HG02642 (cell line): ENCODE results near the gene CLSTN1.

ENCODE experiments used
- ATAC-seq: cut with Tn5 transposase; IDR thresholded peaks from one replicate; pipeline ENCODE4 v1.9.1; 2021; ENCODE audit warnings: mild to moderate bottlenecking; ENCODE audit not compliant: unreplicated experiment, poor library complexity

Gene CLSTN1

GRCh38 chr1:9691691-9692090 is 132.1 kb downstream of the CLSTN1 start:
- ATAC-seq: no peak

GRCh38 chr1:9691108-9691445 is 132.7 kb downstream of the CLSTN1 start:
- ATAC-seq: no peak

DNA sequence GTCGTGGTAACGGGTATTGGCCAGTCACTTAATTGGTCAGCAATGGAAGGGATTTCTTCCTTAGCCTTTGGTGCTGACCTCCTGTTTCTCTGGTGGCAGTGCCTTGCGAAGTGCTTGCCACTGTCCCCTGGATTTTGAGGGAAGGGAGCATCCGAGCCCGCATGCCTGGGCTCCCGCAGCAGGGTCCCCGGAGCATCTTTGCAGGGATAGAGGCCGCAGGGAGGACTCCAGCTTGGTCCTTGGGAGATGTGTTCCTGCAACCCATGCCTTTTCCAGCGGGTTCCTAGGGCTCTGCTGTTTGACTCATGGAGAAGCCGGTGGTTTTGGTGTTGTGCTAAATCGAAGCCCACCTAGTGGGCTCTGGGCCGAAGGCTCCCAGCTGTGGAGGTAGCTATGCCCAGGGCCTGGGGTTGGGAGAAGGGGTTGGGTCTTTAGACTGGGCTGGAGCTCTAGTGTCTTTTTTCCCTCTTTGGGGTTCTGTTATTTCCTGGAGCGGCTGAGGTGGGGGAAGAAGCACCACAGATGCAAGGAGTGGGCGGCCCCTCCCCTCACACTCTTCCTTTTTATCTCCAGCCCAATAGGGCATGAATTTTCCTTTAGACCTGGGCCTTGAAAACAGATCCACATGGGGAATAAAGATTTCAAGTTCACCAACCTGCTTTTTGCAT is 133.2 kb downstream of the CLSTN1 start:
- ATAC-seq: no peak

DNA sequence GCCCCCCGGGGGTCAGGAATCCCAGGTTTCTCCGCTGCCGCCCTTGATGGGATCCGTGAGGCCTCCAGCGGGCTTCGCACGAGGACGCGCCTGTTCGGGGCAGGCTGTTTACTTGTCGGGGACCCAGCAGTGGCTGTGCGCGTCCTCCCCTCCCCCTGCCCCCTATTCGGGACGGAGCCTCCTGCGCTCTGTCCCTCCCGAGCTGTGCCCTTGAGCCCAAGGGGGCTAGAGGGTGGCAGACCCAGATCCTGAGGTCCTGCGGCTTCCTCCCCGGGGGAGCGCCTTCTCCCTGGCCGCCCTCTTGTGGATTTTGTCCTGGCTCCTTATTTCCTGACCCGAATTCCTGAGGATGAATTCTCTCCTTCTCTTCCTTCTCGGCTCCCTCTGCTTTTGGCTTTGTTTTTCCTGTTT is 133.8 kb downstream of the CLSTN1 start:
- no peak for ATAC-seq

DNA sequence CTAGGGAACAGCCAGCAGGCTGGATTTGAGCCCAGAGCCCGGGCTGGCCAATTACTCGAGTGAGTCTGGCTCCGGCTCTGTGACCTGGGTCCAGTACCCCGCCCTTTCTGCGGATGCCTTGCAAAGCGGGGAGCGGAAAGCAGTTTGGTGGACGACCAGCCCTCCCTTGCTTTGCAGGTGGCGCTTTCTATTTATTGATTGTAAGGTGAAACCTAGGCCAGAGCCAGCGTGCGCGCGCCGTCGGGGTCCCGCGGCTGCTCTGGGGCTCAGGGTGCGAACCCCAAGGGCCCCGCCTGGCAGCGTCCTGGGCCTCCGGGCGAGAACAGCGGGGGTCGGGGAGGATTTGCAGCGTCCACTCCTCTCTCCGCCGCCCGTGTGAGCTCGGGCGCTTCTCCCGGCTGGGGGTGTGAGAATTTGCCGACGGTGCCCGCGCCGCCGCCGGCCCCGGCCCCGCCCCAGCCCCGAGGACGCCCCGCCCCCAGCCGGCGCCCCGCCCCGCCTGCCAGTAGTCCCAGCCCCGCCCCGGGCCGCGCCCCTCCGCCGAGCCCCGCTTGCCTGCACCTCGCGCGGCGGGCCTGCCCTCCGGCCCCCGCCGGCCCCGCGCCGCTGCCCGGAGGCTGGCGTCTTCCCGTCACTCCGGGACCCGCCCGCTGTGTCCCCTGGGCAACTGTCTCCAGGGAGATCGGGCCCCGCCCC is 134.6 kb downstream of the CLSTN1 start:
- ATAC-seq: peak; percentile 71

DNA sequence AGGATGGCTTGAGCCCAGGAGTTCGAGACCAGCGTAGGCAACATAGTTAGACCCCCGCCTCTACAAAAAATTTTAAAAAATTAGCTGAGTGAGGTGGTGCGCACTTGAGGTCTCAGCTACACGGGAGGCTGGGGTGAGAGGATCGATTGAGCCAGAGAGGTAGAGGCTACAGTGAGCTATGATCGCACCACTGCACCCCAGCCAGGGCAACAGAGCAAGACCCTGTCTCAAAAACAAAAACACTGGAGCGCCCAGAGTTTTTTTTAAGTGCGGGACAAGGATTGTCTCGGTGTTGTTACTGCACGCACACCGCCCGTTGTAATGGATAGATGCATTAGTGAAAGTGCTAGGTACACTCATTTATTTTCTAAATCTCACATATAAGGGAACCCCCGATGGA is 135.2 kb downstream of the CLSTN1 start:
- no peak for ATAC-seq

- no peak for ATAC-seq
These were observed 135.7 kb downstream of the CLSTN1 start for GRCh38 chr1:9687874-9688582.

GRCh38 chr1:9687120-9687873 is 136.5 kb downstream of the CLSTN1 start:
- no peak for ATAC-seq

DNA sequence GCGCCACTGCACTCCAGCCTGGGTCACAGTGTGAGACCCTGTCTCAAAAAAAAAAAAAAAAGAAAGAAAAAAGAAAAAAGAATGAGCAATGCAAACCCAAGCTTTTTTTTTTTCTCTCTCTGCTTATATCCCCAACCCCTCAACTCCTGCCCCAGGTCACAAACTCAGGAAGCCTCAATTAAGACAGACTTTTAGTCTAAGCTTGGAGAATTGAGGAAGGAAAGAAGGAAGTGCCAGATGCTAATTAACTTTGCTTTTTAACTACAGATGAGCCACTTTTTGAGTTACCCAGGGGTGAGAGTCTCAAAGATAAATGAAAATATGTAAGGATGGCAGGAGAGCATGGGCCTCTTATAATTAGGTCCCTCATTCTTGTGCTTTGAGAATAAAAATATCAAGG is 139.0 kb downstream of the CLSTN1 start:
- ATAC-seq: no peak

DNA sequence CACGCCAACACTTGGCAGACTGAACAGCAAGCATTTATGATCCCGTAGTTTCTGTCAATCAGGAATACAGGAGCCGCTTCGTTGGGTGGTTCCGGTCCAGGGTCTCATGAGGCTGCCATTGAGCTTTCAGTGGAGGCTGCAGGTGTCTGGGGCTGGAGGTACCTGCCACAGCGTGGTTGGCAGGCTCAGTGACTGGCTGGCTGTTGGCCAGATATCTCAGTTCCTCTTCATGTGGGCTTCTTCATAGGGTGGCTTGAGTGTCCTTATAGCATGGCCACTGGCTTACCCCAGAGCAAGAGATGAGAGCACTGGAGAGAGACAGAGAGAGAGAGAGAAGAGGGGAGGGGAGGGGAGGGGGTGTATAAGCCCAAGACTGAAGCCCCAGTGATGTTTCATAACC is 142.9 kb downstream of the CLSTN1 start:
- ATAC-seq: no peak

GRCh38 chr1:9680091-9680490 is 143.7 kb downstream of the CLSTN1 start:
- no peak for ATAC-seq
